Measurements from ENCODE around the gene ADAM12.
"Not testable (repeated sequence)": the region's sequence is repeated elsewhere in the genome, so short reads cannot be mapped to it uniquely, and the experiment has no call there.

The ADAM12 gene

DNA sequence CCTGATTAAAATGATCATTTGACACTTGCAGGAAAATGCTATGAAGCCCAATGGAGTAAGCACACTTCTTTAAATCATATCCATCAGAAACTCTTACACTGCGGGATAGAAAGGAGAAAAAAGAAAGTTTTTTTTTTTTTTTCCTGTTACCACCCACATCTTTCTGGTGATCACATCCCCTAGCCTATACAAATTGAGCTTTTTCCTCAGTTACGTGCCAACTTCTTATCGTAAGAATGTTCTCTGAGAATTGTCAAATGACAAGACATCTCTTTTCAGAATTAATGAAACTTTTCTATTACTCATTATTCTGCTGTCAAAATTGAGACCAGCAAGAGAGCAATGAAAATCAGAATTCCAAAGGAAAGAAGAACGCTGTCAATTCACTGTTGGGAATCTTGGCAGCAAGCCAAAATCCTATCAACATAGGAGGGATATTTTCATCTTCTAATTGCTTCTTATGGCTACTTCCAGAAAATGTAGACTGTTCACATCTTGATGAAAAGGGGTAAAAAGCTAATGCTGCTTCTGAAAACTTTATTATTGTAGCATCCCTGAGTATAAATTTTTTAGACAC is 179.5 kb downstream of the ADAM12 start:
- DNase-seq = no peak

DNA sequence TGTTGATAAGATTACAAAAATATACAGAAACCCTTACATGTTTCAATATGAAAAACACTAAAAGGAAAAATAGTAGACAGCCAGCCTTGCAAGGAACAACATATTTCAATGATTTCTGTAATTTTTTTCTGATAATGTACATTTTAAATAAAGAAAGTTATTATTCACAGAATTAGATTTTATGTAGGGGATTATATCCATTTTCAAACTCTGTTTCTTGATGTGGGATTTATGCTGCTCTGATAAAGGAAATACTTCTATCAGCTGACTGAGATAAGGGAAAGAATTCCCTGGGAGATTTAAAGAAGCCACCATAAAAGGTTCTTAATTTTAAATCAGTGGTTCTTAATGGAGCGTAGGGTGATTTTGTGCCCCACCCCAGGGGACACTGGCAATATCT is 180.4 kb downstream of the ADAM12 start:
- DNase-seq = no peak

DNA sequence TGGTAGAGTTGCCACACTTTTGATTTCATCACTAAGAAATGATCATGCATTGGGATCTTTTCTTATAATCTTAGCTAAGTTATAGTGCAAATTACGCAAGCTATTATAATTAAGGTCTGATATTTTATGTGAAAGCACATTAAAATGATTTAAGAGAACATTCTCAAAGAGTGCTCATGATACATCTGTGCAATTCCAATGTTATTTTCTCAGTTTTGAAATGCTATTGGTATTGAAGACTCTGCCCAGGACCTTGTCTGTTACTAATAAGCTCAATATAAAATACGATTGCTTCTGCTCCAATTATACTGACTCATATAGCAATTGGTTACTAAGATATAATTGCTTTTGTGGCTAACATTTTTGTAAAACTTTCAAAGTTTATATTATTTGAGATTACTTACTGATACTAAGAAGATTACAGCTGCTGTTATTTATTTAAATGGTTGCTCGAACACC is 180.9 kb downstream of the ADAM12 start:
- no peak for DNase-seq

DNA sequence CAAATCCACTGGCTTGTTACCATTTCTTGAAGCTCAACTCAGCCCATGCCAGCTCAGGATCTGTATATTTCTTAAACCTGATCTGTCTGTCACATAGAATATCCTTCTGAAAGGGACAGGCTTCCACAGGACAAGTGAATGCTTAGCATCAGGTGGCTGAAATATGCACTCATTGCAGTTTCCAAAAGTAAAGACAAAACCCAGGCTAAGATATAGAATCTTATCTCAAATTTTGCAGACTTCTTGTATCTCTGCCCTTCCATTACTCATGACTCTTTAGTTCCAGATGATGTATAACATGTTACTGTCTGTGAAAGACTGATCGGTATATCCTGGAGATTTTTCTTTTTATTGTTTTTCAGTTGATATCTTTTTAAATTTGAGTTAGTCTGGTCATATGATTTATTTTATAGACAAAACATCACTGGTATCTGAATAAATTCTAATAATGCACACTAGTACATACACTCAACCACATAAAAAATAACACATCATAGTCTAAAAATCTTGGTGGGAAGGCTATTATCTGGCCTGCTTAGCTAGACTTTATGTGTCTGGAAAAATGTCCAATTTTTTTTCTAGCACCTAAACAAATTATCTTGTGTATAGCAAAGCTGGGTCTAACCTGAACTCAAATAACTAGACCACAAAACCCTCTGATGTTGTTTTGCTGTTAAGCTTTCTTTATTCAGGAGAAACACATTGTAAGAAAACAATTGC is 182.6 kb downstream of the ADAM12 start:
- DNase-seq = no peak

DNA sequence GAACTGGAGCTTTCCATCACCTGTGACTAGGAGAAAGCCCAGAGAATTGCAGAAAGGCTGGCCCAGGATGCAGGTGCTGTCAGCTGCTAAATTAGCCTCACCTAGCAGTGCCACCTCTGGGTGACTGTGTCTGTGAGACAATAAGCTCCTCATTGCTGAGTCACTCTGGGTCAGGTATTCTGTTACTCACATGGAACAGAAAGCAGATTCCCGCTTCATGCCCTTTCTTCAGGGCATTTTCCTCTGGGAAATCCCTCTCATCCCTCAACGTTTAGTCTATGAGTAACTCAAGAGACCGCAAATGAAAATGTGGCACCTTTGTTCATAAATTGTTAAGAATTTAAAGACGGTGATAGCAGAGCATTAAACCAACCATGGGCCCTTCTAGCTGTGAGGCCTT is 184.0 kb downstream of the ADAM12 start:
- DNase-seq = no peak

DNA sequence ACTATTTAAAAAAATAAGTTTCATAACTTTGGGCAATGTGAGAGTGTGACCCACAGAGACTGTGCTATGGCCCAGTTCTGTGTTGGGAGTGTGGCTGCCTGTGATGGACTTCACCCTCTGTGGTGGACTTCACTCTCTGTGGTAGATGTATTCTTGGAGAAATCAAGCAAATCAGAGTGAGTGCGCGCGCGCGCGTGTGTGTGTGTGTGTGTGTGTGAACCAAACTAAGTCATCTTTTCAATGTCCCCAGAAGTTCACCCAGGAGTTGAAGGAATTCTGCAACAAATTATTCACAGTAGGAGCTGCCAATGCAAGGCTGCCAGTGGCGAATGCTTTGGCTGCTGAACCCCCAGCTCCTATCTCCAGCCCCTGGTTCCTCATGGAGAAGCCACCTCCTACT is 184.5 kb downstream of the ADAM12 start:
- DNase-seq = no peak

DNA sequence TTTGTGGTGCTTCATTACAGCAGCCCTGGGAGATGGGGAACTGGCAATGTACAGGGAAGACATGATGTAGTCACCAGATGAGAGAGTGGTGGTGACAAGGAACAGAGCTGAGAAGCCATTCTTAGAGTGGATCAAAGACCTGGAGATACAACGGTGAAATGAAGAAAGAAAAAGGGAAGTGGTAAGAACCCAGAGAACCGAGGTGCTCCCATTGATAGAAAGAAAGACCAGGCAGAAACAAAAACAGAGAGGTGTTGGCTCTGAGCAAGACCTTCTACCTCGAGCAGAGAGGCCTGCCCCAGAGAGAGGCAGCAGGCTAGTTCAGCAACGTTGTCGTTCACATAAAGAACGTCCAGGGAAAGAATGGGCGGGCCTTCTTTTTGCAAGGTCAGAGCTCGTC is 186.7 kb downstream of the ADAM12 start:
- no peak for DNase-seq

DNA sequence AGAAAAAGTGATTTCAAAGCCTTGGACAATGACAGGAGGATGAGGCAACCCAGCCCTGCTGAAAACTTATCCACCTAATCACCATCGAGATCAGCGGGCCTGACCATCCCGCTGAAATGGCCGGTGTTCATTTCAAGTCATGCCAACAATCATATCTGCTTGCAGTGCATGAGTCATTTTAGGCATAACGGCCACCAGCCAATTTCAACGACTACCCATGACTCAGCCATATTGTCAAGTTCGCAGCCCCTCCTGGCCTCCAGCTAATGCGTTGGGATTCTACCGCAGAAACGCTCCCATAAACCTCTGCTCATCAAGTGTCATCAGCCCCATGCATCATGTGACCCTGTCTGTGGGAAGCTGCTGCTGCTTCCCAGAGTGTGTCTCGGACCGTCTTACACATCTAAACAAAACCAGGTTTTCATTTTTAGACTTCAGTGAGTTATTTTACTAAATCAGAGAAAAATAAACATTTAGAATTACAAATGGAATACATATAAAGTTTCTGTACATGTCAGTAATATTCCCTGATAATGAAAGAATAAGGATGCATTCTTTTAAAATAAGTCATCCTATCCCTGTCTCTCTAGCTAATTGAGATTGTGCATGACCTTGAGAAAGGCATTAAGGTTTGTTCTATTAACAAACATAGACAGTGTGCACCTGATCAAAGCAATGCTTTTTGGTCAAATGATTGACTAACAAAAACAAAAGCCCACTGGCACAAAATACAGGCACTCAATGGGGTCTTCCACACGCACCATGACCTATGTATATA is 188.9 kb downstream of the ADAM12 start:
- DNase-seq = no peak

DNA sequence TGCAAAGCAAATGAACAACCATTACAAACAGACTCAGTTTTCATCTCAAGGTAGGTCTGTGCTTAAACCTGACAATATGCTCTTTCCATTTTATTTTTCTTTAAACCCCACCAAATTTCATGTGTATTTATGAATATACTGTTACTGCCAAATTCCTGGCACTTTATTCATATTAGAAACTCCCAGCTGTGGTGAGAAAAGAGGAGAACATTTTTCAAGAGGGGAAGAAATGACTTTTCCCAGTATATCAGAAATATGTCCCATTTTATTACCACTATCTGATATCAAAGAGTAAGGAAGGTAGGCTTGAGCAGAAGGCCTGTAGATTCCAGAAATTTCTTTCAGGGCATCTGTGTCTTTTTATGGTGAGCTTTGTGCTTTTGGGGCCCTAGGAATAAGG is 189.6 kb downstream of the ADAM12 start:
- DNase-seq = no peak

DNA sequence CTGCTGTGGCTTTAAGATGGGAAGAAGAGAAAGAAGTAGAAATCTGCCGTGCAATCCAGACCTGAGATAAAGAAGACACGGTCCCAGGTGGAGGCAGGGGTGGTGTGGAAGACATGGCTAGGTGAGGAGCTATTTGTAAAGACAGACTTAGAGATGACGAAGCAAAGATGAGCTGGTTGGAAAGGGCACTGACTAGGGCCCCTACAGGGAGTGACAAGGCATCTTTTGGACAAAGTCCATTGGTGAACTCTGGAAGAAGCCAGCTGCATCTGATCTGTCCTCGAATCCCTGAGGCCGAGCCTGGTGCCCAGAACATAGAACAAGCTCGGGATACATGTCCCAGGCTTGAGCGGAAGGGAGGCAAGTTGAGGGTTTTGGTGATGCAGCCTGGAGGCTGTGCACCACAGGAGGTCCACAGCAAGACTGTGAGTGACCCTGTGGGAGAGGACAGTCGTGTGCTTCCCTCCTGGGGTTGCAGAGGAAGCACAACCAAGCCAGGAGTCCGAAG is 191.2 kb downstream of the ADAM12 start:
- DNase-seq = no peak

DNA sequence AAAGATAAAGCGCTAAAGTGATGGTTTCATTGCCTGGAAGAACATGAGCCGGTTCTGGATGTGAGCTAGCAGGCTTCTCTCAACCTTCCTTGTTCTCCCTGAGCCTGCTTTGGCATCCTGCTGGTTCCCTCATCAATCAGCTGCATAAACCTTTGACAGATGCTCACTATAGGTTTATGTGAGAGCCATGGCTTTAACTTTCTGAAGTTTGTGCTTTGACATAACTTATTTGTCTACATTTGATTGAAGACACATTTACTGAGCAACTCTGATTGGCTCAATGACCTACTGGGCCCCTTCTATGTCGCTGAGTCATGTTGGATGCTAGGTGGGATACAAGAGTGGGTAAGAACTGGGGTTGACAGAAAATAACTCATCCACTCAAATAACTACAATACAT is 192.0 kb downstream of the ADAM12 start:
- DNase-seq = no peak

DNA sequence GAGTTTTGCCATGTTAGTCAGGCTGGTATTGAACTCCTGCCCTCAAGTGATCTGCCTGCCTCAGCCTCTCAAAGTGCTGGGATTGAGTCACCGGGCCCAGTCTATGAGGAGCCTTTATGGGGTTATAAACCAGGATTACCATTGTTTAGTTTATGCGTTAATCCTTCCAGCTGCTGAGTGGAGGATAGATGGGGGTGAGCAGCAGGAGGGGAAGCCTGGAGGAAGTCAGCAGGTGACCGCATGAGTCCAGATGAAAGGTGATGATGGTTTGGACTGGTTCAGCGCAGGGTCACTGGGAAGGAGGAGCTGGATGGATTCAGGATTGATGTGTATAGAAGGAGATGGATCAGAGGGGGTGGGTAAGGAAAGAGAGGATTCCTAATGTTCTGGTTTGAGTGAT is 197.1 kb downstream of the ADAM12 start:
- no peak for DNase-seq

DNA sequence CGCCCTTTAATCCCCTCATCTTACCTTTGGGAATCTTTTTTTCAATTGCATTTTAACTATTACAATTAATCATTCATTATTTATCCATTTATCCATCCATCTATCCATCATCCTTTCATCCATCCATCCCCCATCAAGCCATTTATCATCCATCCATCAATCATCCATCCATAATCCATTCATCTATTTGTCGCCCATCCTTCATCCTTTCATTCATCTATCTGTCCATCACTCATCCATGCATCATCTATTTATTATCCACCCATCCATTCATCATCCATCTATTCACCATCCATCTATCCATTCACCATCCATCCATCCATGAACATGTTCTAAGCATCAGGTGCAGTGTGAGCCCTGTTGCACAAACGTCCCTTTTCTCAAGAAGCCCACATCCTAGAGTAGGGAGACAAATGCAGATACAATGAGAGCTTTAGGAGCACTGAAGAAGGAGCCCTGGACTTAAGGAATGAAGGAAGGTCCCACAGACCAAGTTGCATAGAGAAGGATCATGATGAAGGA is 199.5 kb downstream of the ADAM12 start:
- DNase-seq = no peak

DNA sequence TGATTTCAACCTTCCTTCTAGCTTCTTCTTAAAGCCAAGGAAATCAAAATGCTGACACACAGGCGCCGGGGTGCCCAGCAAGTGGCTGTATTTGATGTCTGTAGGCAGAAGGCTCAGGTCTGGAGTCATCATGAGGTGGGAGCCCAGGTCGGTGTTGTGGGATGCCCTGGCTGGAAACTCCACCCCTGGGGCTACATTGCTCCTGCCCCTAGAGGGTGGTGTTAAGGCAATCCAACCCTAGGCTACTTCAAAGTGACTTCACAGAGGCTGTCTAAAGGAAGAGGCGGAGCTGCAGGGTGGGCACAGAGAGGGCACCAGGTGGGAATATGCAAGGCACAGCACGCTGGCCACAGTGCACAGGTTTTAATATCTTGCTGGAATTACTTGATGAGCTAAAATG is 200.9 kb downstream of the ADAM12 start:
- no peak for DNase-seq

DNA sequence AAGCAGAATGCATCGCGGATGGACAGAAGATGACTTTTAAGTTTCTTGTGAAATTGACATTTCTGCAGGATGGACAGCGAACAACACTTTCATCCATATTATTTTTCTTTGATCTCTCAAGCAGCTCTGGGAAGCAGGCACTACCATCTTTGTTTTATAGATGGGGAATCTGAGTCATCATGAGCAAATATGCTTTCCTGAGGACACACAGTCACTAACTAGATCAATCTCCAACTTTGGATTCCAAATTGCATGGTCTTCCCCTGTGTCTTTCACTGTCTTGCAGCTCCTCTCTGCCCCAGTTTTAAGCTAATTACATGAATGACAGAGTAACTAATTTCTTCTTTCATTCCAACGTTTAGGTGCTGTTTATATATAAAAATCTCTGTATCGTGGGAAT is 201.5 kb downstream of the ADAM12 start:
- no peak for DNase-seq

DNA sequence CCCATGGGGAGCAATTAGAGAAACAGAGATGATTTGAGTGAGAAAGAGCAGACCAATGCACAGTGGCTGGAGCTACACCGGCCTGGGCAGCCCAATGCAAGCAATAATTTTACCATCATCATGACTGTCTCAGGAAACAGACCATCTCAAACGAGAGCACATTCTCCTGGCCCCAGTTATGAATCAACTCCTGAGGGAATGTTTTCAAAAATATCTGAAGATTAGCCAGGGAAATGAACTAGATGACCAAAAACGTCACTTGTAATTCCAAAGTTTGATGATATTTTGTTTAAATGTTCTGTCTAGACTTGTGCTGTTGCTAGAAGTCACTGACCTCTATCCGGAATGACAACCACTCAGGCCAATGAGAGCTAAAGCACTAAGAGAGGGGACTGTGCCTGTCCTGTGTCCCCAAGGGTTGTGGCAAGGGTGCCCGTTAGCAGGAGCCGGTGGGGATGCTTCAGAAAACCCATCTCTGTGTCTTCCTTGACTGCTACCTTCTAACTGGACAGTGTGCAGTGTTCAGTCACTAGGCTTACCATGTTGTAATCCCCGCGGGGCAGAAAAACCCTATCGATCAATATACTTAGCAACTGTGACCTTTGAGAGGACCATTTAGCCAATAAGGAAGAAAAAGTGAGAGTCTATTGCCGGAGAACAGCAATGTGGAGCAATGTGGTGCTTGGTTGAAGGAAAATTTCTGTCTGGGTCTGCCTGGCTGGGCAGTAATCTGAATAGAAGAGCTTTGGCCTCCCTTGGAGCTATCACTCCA is 202.4 kb downstream of the ADAM12 start:
- DNase-seq = no peak

DNA sequence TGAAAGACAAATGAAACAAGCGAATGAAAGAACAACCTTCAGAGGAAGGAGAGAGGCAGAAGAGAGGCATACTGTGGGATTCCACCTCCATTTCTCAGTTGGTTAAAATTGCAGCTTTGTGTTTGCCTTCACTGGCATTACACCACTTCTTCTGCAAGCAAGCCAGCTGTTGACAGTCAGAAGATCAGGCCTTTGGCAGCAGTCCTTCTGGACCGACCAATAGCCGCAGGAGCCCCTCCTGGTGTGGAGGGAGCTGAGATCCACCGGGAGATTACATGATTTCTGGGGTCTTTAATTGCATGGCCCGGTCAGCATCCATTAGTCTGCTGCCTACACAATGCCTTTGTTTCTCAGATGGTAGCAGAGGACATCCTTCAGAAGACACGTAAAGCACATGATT is 206.7 kb downstream of the ADAM12 start:
- no peak for DNase-seq

DNA sequence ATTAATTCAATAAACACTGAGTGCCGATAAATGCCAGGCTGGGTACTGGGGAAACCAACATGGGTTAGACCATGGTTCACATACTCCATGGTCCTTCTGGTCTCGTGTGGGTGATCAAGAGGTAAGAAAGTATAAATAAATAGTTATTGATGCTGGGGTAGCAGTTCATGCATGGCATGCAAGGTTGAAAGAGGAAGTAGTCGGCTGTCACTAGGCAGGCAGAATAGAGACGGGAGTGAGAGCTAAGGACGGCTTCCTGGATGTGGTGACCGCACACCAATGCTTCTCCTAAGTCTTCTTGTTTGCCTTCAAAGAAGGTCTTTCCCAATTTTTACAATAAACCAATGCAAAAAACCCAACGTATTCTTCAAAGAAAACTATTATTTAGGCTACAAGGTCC is 208.6 kb downstream of the ADAM12 start:
- no peak for DNase-seq

DNA sequence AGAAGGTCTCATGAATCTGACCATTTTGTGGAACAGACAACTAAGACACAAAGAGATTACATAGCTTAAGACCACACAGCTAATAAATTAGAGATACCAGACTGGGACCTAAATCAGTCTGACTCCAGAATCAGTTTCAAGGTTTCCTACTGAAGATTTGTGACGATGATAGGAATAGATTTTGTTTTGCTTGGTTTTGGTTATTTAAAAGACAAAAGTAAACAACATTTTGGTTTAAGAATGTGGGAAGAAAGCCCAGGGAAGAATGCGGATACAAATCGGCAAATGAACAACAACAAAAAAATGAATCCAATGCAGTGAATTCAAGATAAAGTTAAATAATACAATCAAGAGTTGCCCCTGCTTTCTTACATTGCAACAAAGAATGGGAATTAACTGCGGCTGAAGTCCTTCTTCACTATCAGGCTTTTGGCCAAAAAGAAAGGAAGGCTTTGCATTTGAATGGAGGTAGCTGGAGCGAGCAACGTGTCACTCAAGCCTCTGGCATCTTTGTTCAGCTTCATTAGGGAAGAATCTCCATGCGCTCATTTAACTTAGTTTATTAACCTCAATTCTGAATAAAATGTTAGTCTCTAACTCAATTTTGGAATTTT is 210.8 kb downstream of the ADAM12 start:
- DNase-seq = no peak

DNA sequence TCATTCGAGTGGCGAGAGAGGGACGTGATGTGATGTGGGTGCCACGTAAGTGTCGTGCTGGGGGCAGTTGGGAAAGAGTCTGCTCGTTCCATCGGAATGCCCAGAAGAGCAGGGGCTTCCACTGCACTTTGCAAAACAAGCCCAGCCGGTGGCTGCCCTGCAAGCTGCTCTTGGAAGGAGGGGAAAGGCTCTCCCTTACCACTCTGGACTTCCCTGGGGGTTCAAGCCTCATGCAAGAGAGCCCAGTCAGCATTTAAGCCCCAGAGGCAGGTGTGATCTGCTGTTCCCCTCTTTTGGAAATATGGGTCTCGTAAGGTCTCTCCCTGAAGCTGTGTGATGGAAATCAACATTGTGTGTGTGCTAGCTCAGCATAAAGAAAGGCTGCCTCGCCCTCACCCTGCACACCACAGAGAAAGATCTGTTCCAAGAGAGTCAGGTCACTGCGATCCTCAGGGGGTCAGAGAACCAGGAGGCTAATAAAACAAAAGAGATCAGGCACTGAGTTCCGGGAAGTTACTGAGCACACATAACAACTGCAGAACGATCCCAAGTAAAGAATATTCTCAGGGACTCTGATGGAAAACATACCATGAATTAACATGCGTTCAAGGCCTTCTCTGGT is 212.5 kb downstream of the ADAM12 start:
- no peak for DNase-seq

DNA sequence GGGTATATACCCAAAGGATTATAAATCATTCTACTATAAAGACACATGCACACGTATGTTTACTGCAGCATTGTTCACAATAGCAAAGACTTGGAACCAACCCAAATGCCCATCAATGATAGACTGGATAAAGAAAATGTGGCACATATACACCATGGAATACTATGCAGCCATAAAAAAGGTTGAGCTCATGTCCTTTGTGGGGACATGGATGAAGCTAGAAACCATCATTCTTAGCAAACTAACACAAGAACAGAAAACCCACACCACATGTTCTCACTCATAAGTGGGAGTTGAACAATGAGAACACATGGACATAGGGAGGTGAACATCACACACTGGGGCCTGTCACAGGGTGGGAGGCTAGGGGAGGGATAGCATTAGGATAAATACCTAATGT is 215.5 kb downstream of the ADAM12 start:
- not testable (repeated sequence) for DNase-seq

DNA sequence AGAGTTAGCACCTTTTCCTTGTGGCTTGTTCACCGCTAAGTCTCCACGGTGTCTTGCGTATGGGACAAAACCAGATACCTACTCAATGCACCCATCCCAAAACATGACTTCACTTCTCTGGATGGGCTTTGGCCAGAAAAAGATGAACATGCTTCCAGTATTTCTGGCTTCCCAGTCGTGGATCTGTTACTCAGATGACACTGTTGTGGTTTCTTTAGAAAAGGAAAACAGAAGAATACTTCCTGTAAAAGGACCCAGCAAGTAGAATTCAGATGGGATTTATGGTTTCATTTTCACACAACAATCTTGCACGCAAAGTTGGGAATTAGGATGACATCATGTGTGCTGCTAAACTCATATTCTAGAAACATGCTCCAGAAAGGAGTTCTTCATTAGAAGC is 216.7 kb downstream of the ADAM12 start:
- no peak for DNase-seq
